Measurements from ENCODE around the gene OGFR.

The OGFR gene

GRCh38 chr20:62808211-62808865 lies 3.7 kb downstream of the OGFR start:
- TF ChIP-seq CTCF (IDR thresholded peaks at IDR 0.05; ENCODE audit: low read depth, low read length) (peak; percentile 89), MYC (IDR thresholded peaks at IDR 0.05; ENCODE audit: low read depth, low read length) (no peak), MAX (IDR thresholded peaks at IDR 0.05; ENCODE audit: low read depth, low read length) (no peak)
- H3K4me3 ChIP-seq (ENCODE audit: low read depth, low read length) = no peak overlapping the region
- peak; percentile 73 for DNase-seq (ENCODE audit: low read depth)

GRCh38 chr20:62809530-62810428 lies 5.1 kb downstream of the OGFR start:
- TF ChIP-seq CTCF (IDR thresholded peaks at IDR 0.05; ENCODE audit: low read depth, low read length) = no peak
- TF ChIP-seq MYC (IDR thresholded peaks at IDR 0.05; ENCODE audit: low read depth, low read length) = no peak
- TF ChIP-seq POLR2A (IDR thresholded peaks at IDR 0.05; ENCODE audit: extremely low read depth, insufficient read length) = no peak
- no peak for TF ChIP-seq MAX (IDR thresholded peaks at IDR 0.05; ENCODE audit: low read depth, low read length)
- no peak overlapping the region for H3K4me3 ChIP-seq (ENCODE audit: low read depth, low read length)
- DNase-seq (ENCODE audit: low read depth) = no peak

GRCh38 chr20:62811320-62811719 lies 6.7 kb downstream of the OGFR start:
- no peak for DNase-seq (ENCODE audit: low read depth)
- TF ChIP-seq MAX (IDR thresholded peaks at IDR 0.05; ENCODE audit: low read depth, low read length) = no peak
- no peak for TF ChIP-seq POLR2A (IDR thresholded peaks at IDR 0.05; ENCODE audit: extremely low read depth, insufficient read length)
- no peak for TF ChIP-seq MYC (IDR thresholded peaks at IDR 0.05; ENCODE audit: low read depth, low read length)
- TF ChIP-seq CTCF (IDR thresholded peaks at IDR 0.05; ENCODE audit: low read depth, low read length) = no peak
- no peak overlapping the region for H3K4me3 ChIP-seq (ENCODE audit: low read depth, low read length)

GRCh38 chr20:62811720-62812119 lies 7.1 kb downstream of the OGFR start:
- no peak for TF ChIP-seq POLR2A (IDR thresholded peaks at IDR 0.05; ENCODE audit: extremely low read depth, insufficient read length)
- TF ChIP-seq CTCF (IDR thresholded peaks at IDR 0.05; ENCODE audit: low read depth, low read length) = no peak
- no peak for TF ChIP-seq MYC (IDR thresholded peaks at IDR 0.05; ENCODE audit: low read depth, low read length)
- TF ChIP-seq MAX (IDR thresholded peaks at IDR 0.05; ENCODE audit: low read depth, low read length) = no peak
- no peak for DNase-seq (ENCODE audit: low read depth)

GRCh38 chr20:62812181-62812906 lies 7.7 kb downstream of the OGFR start:
- H3K4me3 ChIP-seq (ENCODE audit: low read depth, low read length) = no peak overlapping the region
- DNase-seq (ENCODE audit: low read depth) = no peak
- TF ChIP-seq MYC (IDR thresholded peaks at IDR 0.05; ENCODE audit: low read depth, low read length) (no peak), POLR2A (IDR thresholded peaks at IDR 0.05; ENCODE audit: extremely low read depth, insufficient read length) (no peak), CTCF (IDR thresholded peaks at IDR 0.05; ENCODE audit: low read depth, low read length) (no peak), MAX (IDR thresholded peaks at IDR 0.05; ENCODE audit: low read depth, low read length) (no peak)

More at GRCh38 chr20:62811720-62812119, 7.1 kb downstream of the OGFR start:
- no peak overlapping the region for H3K4me3 ChIP-seq (ENCODE audit: low read depth, low read length)

Measured in NB4 (cell line).